ENCODE measurements around the gene LENG8. TPM values are rescaled to one million over a fixed set of nuclear protein-coding genes. Genes with fewer than 3 reads are reported as not detected.

The LENG8 gene
- total and polyA plus RNA-seq, 2 of the 13 experiments (the other 11 are each of a cell fraction or from before 2014, with no cell fraction given) = 14.3 to 41.9 TPM

- Histone ChIP-seq H3K4me2 (ENCODE audit: low read depth, low read length) (peak overlapping the region; percentile 61), H3K36me3 (replicated peaks in 1 of 2; ENCODE audit: control insufficient read depth in 1 of 2, insufficient read depth in 2 of 2, low read length in 2 of 2) (no peaks in the 10 kb centered on the region), H3K4me3 (replicated peaks in 1 of 3; ENCODE audit: insufficient read depth in 1 of 3, low read depth in 2 of 3, low read length in 3 of 3) (peak overlapping the region in 1 of 3 experiments; percentile 59; a peak in 1 of 6 replicates), H2AFZ (ENCODE audit: low read length) (no peak overlapping the region), H3K4me1 (ENCODE audit: insufficient read depth, low read length) (peaks cover 11% of the 10 kb centered on the region; the same call in 1 of the 2 replicates), H3K9ac (ENCODE audit: insufficient read depth, low read depth, low read length) (peak overlapping the region; percentile 40; the same call in 1 of the 2 replicates), H4K20me1 (ENCODE audit: insufficient read depth, low read length) (no peaks in the 10 kb centered on the region), H3K9me3 (ENCODE audit: low read length) (no peaks in the 10 kb centered on the region), H3K27ac (ENCODE audit: extremely low read length, insufficient read depth, low read length) (no peak overlapping the region), H3K79me2 (ENCODE audit: insufficient read depth, low read length) (no peaks in the 10 kb centered on the region), H3K27me3 (ENCODE audit: control insufficient read depth in 1 of 2, insufficient read depth in 2 of 2, low read length in 2 of 2) (no peaks in the 10 kb centered on the region; a peak in 1 of 5 replicates)
- TSS peak; percentile 94 for BruUV-seq (replicated peaks)
- peak; percentile 55; the same call in 1 of the 2 replicates for TF ChIP-seq ZNF768 (CRISPR knock-in tag; IDR thresholded peaks at IDR 0.05)
- TF ChIP-seq FOXP1 (IDR thresholded peaks at IDR 0.05) = no peak
- no peak for TF ChIP-seq FOXP1 (CRISPR knock-in tag; IDR thresholded peaks at IDR 0.05)
- POLR2A ChIA-PET = interaction anchor here (1.3 kb wide), 1 partner anchor 22 kb away, joined by 6 read pairs; the partner anchor contains the start of gene LENG8
- WGBS (ENCODE audit: low lambda C conversion rate) = 84% methylated on average over 10 of the region's 10 CpGs
- ATAC-seq (no peak), FAIRE-seq (no peak), DNase-seq (ENCODE audit: low spot score) (no peak)
- in situ Hi-C loops (cut with HindIII; ENCODE audit: extremely low pct_ligation_motif_present, low pct_unique_long_range_greater_than_20kb) (loop anchor here (10.0 kb wide), 1 partner anchor 204 kb away; no protein-coding TSS in a partner anchor), intact Hi-C loops (cut with micrococcal nuclease; ENCODE audit: unreplicated experiment) (no loop called here)
- CTCF ChIA-PET (ENCODE audit: low intra/inter-chr PET ratio, low total read pairs) = no interaction called here
Observed at GRCh38 chr19:54470276-54470887, 21.4 kb downstream of the LENG8 start.

- in situ Hi-C loops (cut with HindIII; ENCODE audit: extremely low pct_ligation_motif_present, low pct_unique_long_range_greater_than_20kb) = loop anchor here (10.0 kb wide), 1 partner anchor 204 kb away; no protein-coding TSS in a partner anchor
- Histone ChIP-seq H2AFZ (ENCODE audit: low read length) (no peak overlapping the region), H3K27me3 (ENCODE audit: control insufficient read depth in 1 of 2, insufficient read depth in 2 of 2, low read length in 2 of 2) (no peaks in the 10 kb centered on the region; a peak in 1 of 5 replicates), H3K36me3 (replicated peaks in 1 of 2; ENCODE audit: control insufficient read depth in 1 of 2, insufficient read depth in 2 of 2, low read length in 2 of 2) (no peaks in the 10 kb centered on the region), H3K9ac (ENCODE audit: insufficient read depth, low read depth, low read length) (peak overlapping the region; percentile 40; the same call in 1 of the 2 replicates), H3K4me1 (ENCODE audit: insufficient read depth, low read length) (peaks cover 19% of the 10 kb centered on the region), H4K20me1 (ENCODE audit: insufficient read depth, low read length) (no peaks in the 10 kb centered on the region), H3K27ac (ENCODE audit: extremely low read length, insufficient read depth, low read length) (no peak overlapping the region), H3K79me2 (ENCODE audit: insufficient read depth, low read length) (no peaks in the 10 kb centered on the region), H3K4me2 (ENCODE audit: low read depth, low read length) (peak overlapping the region; percentile 61), H3K9me3 (ENCODE audit: low read length) (no peaks in the 10 kb centered on the region), H3K4me3 (replicated peaks in 1 of 3; ENCODE audit: insufficient read depth in 1 of 3, low read depth in 2 of 3, low read length in 3 of 3) (peak overlapping the region; percentile 25 to 59 (median 39); a peak in 4 of 6 replicates)
- WGBS (ENCODE audit: low lambda C conversion rate) = 55% methylated on average over 18 of the region's 60 CpGs
- ATAC-seq (peak; percentile 36), FAIRE-seq (no peak), DNase-seq (ENCODE audit: low spot score) (no peak)
- intact Hi-C loops (cut with micrococcal nuclease; ENCODE audit: unreplicated experiment) = no loop called here
- ChIA-PET CTCF (ENCODE audit: low intra/inter-chr PET ratio, low total read pairs) (no interaction called here), POLR2A (no interaction called here)
- no TSS peak for BruUV-seq (replicated peaks)
- no peak for TF ChIP-seq ZNF143 (CRISPR knock-in tag; IDR thresholded peaks at IDR 0.05)
- no peak for TF ChIP-seq ZSCAN31 (CRISPR knock-in tag; IDR thresholded peaks at IDR 0.05; ENCODE audit: low read depth)
- TF ChIP-seq IRF9 (CRISPR knock-in tag; IDR thresholded peaks at IDR 0.05; ENCODE audit: borderline replicate concordance) = 0 out of 2 replicates have a peak, but pooled peaks have one; percentile 30
- no peak for TF ChIP-seq GATAD2A (CRISPR knock-in tag; IDR thresholded peaks at IDR 0.05)
- 0 out of 2 replicates have a peak, but pooled peaks have one; percentile 24 for TF ChIP-seq MTA1 (CRISPR knock-in tag; IDR thresholded peaks at IDR 0.05; ENCODE audit: borderline replicate concordance)
- TF ChIP-seq ZNF296 (CRISPR knock-in tag; conservative IDR thresholded peaks at IDR 0.05) = no peak
- peak; percentile 53 for TF ChIP-seq ZNF687 (CRISPR knock-in tag; IDR thresholded peaks at IDR 0.05)
- peak; percentile 51 for TF ChIP-seq MAX (IDR thresholded peaks at IDR 0.05)
Observed at GRCh38 chr19:54470991-54471782, 22.2 kb downstream of the LENG8 start.

All from HepG2 (cell line).